HepG2 (cell line): Measurements from ENCODE around the gene ETFRF1. TPM values are rescaled to one million over a fixed set of nuclear protein-coding genes. Genes with fewer than 3 reads are reported as not detected.
A peak's percentile ranks its signal among the peaks of the same experiment; 100 is the strongest.

Source experiments
- CERS6 ChIP-seq: sonication (generic); formaldehyde crosslinking; IDR thresholded peaks from 2 replicates; pipeline ENCODE4 v1.5.0; 2020; ENCODE audit warnings: missing genetic modification reagents
- DDIT3 ChIP-seq: sonication (generic); formaldehyde crosslinking; IDR thresholded peaks from 2 replicates; pipeline ENCODE4 v1.4.0; 2020; ENCODE audit warnings: mild to moderate bottlenecking, missing genetic modification reagents
- ELF3 ChIP-seq: IDR thresholded peaks from 2 replicates; pipeline ENCODE4 v1.6.1; 2016; ENCODE audit warnings: missing genetic modification reagents, missing compliant biosample characterization
- GPN1 ChIP-seq: sonication (generic); formaldehyde crosslinking; IDR thresholded peaks from 2 replicates; pipeline ENCODE4 v1.5.1; 2020; ENCODE audit warnings: missing genetic modification reagents, borderline replicate concordance
- HNF4G ChIP-seq, 2 experiments: sonication (generic) in 1 of 2; formaldehyde crosslinking in 1 of 2; IDR thresholded peaks; 2 replicates each; pipeline versions ENCODE4 v1.4.0 to v1.6.1; 2011 to 2020; ENCODE audit warnings: borderline replicate concordance in 2 of 2, low read depth in 2 of 2, mild to moderate bottlenecking in 2 of 2, low read length in 1 of 2, missing genetic modification reagents in 1 of 2, moderate library complexity in 1 of 2
- HNRNPK ChIP-seq: fragments of 200-400 bp; formaldehyde crosslinking; IDR thresholded peaks from 2 replicates; pipeline ENCODE4 v1.6.1; 2018; ENCODE audit warnings: low read length, low read depth, moderate library complexity, mild to moderate bottlenecking; ENCODE audit not compliant: poor library complexity, severe bottlenecking
- KLF6 ChIP-seq: IDR thresholded peaks from 2 replicates; pipeline ENCODE4 v1.8.0; 2016; ENCODE audit warnings: missing biosample characterization, missing genetic modification reagents
- MAFK ChIP-seq, 2 experiments: IDR thresholded peaks in 1 of 2; conservative IDR thresholded peaks in 1 of 2; 2 replicates each; pipeline ENCODE4 v1.6.1; 2011; ENCODE audit warnings: improper control_type of control experiment in 2 of 2, low read length in 2 of 2
- NCOA5 ChIP-seq: sonication (generic); formaldehyde crosslinking; IDR thresholded peaks from 2 replicates; pipeline ENCODE4 v1.4.0; 2020; ENCODE audit warnings: missing genetic modification reagents
- PHF5A ChIP-seq: IDR thresholded peaks from one replicate; pipeline ENCODE4 v1.6.1; 2018; ENCODE audit warnings: low read depth, missing genetic modification reagents; ENCODE audit not compliant: unreplicated experiment
- RORA ChIP-seq: sonication (generic); formaldehyde crosslinking; IDR thresholded peaks from 2 replicates; pipeline ENCODE4 v1.5.0; 2020; ENCODE audit warnings: mild to moderate bottlenecking, missing genetic modification reagents, moderate library complexity
- SMARCC2 ChIP-seq: fragments of 450-650 bp; IDR thresholded peaks from 2 replicates; pipeline ENCODE4 v1.6.1; 2017; ENCODE audit warnings: antibody characterized with exemption, mild to moderate bottlenecking
- SUZ12 ChIP-seq: fragments of 150-350 bp; IDR thresholded peaks from 2 replicates; pipeline ENCODE4 v1.6.1; 2014; ENCODE audit warnings: low read depth, low read length
- ZFAT ChIP-seq: sonication (generic); formaldehyde crosslinking; conservative IDR thresholded peaks from 2 replicates; pipeline ENCODE4 v1.8.1; 2023; ENCODE audit warnings: missing genetic modification reagents, inconsistent platforms
- ZNF335 ChIP-seq: sonication (generic); formaldehyde crosslinking; IDR thresholded peaks from 2 replicates; pipeline ENCODE4 v1.4.0; 2020; ENCODE audit warnings: missing genetic modification reagents
- ZNF33A ChIP-seq: sonication (generic); formaldehyde crosslinking; IDR thresholded peaks from 2 replicates; pipeline ENCODE4 v1.5.1; 2020; ENCODE audit warnings: missing genetic modification reagents, mild to moderate bottlenecking, moderate library complexity, borderline replicate concordance
- ZNF770 ChIP-seq: sonication (generic); formaldehyde crosslinking; IDR thresholded peaks from 2 replicates; pipeline ENCODE4 v1.5.0; 2020; ENCODE audit warnings: mild to moderate bottlenecking, missing genetic modification reagents
- polyA plus RNA-seq, 8 experiments: library from polyadenylated mRNA; depleted of rRNA in 3 of 8; stranded (reverse) in 7 of 8; unstranded in 1 of 8; fragments of >200 nt; fragmentation: Illumina TruSeq in 4 of 8; extraction: Trizol in 4 of 8; gene quantifications; 2 replicates each; pipeline versions ENCODE4 v1.2.1 to v1.2.3, GENCODE V29; 2011 to 2016; ENCODE audit warnings: low read depth in 4 of 8, missing spikeins in 1 of 8, mixed read lengths in 1 of 8; ENCODE audit not compliant: insufficient read depth in 1 of 8
- total RNA-seq, 5 experiments: library from RNA; depleted of rRNA; stranded (reverse); fragments of >200 nt; fragmentation: Illumina TruSeq; extraction: Trizol; gene quantifications; 2 replicates each; pipeline ENCODE4 v1.2.3, GENCODE V29; 2016; ENCODE audit warnings: low read depth in 1 of 5
- TF ChIP-seq, protein P1 (sequence below): sonication (generic); formaldehyde crosslinking; IDR thresholded peaks from 2 replicates; pipeline ENCODE4 v1.4.0; 2020; ENCODE audit warnings: missing genetic modification reagents, borderline replicate concordance
- TF ChIP-seq, protein P2 (sequence below): sonication (generic); formaldehyde crosslinking; IDR thresholded peaks from 2 replicates; pipeline ENCODE4 v1.4.0; 2020; ENCODE audit warnings: missing genetic modification reagents, low read depth, mild to moderate bottlenecking, borderline replicate concordance

Gene ETFRF1
- total and polyA plus RNA-seq, 2 of the 13 experiments (the other 11 are each of a cell fraction or from before 2014, with no cell fraction given), result 6.8 to 7.0 TPM

DNA sequence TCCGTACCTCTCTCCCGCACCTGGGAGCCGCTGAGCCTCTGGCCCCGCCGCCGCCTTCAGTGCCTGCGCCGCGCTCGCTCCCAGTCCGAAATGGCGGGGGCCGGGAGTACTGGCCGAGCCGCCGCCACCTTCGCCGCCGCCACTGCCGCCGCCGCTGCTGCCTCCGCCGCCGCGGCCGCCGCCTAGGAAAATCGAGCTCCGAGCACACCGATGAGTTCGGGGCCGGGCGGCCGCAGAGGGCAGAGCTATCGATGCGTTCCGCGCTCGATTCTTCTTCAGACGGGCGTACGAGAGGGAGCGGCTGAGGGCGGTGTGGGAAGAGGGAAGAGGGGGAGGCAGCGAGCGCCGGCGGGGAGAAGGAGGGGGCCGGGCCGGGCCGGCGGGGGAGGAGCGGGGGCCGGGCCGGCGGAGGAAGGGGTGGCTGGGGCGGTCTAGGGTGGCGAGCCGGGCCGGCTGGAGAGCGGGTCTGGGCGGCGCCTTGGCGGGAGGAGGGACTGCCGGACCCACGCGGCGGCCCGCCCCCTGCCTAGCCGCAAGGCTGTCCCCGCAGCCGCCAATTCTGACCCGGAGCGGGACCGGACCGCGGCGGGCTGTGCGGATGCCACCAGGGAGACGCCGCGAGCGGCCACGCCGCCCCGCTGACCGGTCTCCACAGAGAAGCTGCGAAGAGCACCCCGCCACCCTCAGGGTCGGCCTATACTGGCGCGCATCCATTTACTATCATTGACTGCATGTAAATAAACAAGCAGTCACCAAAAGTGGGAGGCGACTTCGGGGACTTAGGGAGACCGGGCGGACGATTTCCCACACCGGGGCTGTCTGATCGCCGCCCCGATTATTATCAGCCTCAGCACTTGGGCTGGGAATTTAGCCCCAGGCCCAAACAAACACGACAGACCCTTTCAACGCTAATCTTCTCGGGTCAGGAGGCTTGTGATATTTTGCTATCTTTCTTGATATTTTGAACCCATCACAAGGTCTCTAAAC lies 56.0 kb downstream of the ETFRF1 start, which contains the start of gene KRAS (continued):
- TF ChIP-seq, protein P1, sequence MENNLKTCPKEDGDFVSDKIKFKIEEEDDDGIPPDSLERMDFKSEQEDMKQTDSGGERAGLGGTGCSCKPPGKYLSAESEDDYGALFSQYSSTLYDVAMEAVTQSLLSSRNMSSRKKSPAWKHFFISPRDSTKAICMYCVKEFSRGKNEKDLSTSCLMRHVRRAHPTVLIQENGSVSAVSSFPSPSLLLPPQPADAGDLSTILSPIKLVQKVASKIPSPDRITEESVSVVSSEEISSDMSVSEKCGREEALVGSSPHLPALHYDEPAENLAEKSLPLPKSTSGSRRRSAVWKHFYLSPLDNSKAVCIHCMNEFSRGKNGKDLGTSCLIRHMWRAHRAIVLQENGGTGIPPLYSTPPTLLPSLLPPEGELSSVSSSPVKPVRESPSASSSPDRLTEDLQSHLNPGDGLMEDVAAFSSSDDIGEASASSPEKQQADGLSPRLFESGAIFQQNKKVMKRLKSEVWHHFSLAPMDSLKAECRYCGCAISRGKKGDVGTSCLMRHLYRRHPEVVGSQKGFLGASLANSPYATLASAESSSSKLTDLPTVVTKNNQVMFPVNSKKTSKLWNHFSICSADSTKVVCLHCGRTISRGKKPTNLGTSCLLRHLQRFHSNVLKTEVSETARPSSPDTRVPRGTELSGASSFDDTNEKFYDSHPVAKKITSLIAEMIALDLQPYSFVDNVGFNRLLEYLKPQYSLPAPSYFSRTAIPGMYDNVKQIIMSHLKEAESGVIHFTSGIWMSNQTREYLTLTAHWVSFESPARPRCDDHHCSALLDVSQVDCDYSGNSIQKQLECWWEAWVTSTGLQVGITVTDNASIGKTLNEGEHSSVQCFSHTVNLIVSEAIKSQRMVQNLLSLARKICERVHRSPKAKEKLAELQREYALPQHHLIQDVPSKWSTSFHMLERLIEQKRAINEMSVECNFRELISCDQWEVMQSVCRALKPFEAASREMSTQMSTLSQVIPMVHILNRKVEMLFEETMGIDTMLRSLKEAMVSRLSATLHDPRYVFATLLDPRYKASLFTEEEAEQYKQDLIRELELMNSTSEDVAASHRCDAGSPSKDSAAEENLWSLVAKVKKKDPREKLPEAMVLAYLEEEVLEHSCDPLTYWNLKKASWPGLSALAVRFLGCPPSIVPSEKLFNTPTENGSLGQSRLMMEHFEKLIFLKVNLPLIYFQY, result peak; percentile 98; the same call in 1 of the 2 replicates
- TF ChIP-seq DDIT3 (no peak), ZNF770 (CRISPR knock-in tag) (0 out of 2 replicates have a peak, but pooled peaks have one; percentile 37), PHF5A (peak; percentile 44), SUZ12 (no peak), ZFAT (no peak), CERS6 (no peak), GPN1 (no peak), MAFK (conservative IDR thresholded peaks at IDR 0.05 in 1 of 2, IDR thresholded peaks at IDR 0.05 in 1 of 2; ENCODE audit: low read length in 2 of 2) (no peak), RORA (CRISPR knock-in tag) (no peak), SMARCC2 (no peak), ZNF335 (peak; percentile 16; the same call in 1 of the 2 replicates), NCOA5 (CRISPR knock-in tag) (no peak), ELF3 (CRISPR knock-in tag) (peak; percentile 49), KLF6 (0 out of 2 replicates have a peak, but pooled peaks have one; percentile 66), HNRNPK (no peak), HNF4G (IDR thresholded peaks at IDR 0.05; ENCODE audit: borderline replicate concordance, low read depth, low read length) (no peak), HNF4G (CRISPR knock-in tag; IDR thresholded peaks at IDR 0.05; ENCODE audit: borderline replicate concordance, low read depth) (peak; percentile 33; the same call in 1 of the 2 replicates), ZNF33A (no peak)
- TF ChIP-seq, protein P2, sequence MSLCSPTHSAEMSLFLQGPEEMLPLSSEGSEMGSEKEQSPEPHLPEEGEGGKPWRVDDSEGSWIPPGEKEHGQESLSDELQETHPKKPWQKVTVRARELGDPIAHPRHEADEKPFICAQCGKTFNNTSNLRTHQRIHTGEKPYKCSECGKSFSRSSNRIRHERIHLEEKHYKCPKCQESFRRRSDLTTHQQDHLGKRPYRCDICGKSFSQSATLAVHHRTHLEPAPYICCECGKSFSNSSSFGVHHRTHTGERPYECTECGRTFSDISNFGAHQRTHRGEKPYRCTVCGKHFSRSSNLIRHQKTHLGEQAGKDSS (CRISPR knock-in tag), result peak; percentile 75; the same call in 1 of the 2 replicates
